Uterus (tissue), 2 donors: ENCODE data around the gene KCNH5.

Experiments
- POLR2A ChIP-seq, 2 donors: fragments of 450-650 bp; IDR thresholded peaks; one replicate each; pipeline ENCODE4 v1.6.1; 2016; ENCODE audit warnings: antibody characterized with exemption in 2 of 2, mild to moderate bottlenecking in 1 of 2, moderate library complexity in 1 of 2
- TF ChIP-seq, protein P1 (sequence below), 4 experiments: fragments of 200-600 bp in 2 of 4; fragments of 450-650 bp in 2 of 4; sonication (generic) in 2 of 4; IDR thresholded peaks; one replicate each; pipeline ENCODE4 v1.5.1; 2016 to 2019; ENCODE audit warnings: antibody characterized with exemption in 4 of 4, mild to moderate bottlenecking in 2 of 4, moderate library complexity in 1 of 4

GRCh38 chr14:62908506-62908905 is 136.8 kb downstream of the KCNH5 start:
- TF ChIP-seq, protein P1, sequence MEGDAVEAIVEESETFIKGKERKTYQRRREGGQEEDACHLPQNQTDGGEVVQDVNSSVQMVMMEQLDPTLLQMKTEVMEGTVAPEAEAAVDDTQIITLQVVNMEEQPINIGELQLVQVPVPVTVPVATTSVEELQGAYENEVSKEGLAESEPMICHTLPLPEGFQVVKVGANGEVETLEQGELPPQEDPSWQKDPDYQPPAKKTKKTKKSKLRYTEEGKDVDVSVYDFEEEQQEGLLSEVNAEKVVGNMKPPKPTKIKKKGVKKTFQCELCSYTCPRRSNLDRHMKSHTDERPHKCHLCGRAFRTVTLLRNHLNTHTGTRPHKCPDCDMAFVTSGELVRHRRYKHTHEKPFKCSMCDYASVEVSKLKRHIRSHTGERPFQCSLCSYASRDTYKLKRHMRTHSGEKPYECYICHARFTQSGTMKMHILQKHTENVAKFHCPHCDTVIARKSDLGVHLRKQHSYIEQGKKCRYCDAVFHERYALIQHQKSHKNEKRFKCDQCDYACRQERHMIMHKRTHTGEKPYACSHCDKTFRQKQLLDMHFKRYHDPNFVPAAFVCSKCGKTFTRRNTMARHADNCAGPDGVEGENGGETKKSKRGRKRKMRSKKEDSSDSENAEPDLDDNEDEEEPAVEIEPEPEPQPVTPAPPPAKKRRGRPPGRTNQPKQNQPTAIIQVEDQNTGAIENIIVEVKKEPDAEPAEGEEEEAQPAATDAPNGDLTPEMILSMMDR (IDR thresholded peaks at IDR 0.05): no peak
- TF ChIP-seq POLR2A (IDR thresholded peaks at IDR 0.05): no peak
